Endodermal cell (in vitro differentiated cells): ENCODE data around the gene CBLB. TPM values are rescaled to one million over a fixed set of nuclear protein-coding genes. Genes with fewer than 3 reads are reported as not detected.

ENCODE experiments used
- DNase-seq: peaks from one replicate; pipeline ENCODE4 v3.0.0-alpha.2; 2017
- H3K27ac ChIP-seq: 2 replicates; pipeline ENCODE4 v1.5.1; 2013; ENCODE audit warnings: mild to moderate bottlenecking, low read depth, low read length, moderate library complexity
- H3K27me3 ChIP-seq: 2 replicates; pipeline ENCODE4 v1.6.1; 2013; ENCODE audit warnings: mild to moderate bottlenecking, low read length, moderate library complexity; ENCODE audit not compliant: insufficient read depth, control insufficient read depth, poor library complexity, severe bottlenecking
- H3K36me3 ChIP-seq: 2 replicates; pipeline ENCODE4 v1.7.0; 2013; ENCODE audit warnings: mild to moderate bottlenecking, low read length, moderate library complexity; ENCODE audit not compliant: control insufficient read depth, insufficient read depth
- H3K4me1 ChIP-seq: one replicate; pipeline ENCODE4 v1.7.0; 2013; ENCODE audit warnings: low read length; ENCODE audit not compliant: control insufficient read depth, insufficient read depth
- H3K4me3 ChIP-seq: 2 replicates; pipeline ENCODE4 v1.5.1; 2013; ENCODE audit warnings: mild to moderate bottlenecking, low read length, moderate library complexity
- H3K9ac ChIP-seq: 2 replicates; pipeline ENCODE4 v1.6.1; 2013; ENCODE audit warnings: mild to moderate bottlenecking, low read length, moderate library complexity; ENCODE audit not compliant: poor library complexity, severe bottlenecking; ENCODE audit errors: extremely low read depth
- H3K9me3 ChIP-seq: 2 replicates; pipeline ENCODE4 v1.6.1; 2013; ENCODE audit warnings: mild to moderate bottlenecking, low read length, moderate library complexity; ENCODE audit not compliant: control insufficient read depth
- H3K27ac Mint-ChIP-seq: 2 replicates; pipeline ENCODE4 v1.8.0; 2020; ENCODE audit warnings: mixed read lengths
- H3K27me3 Mint-ChIP-seq: 2 replicates; pipeline ENCODE4 v1.8.0; 2021; ENCODE audit warnings: mild to moderate bottlenecking, mixed read lengths; ENCODE audit not compliant: insufficient read depth
- H3K36me3 Mint-ChIP-seq: 2 replicates; pipeline ENCODE4 v1.8.0; 2020; ENCODE audit warnings: low read depth, mixed read lengths
- H3K4me1 Mint-ChIP-seq: 2 replicates; pipeline ENCODE4 v1.8.0; 2020; ENCODE audit warnings: mixed read lengths
- H3K4me3 Mint-ChIP-seq: 2 replicates; pipeline ENCODE4 v1.8.0; 2020; ENCODE audit warnings: mild to moderate bottlenecking, moderate library complexity, mixed read lengths
- H3K9me3 Mint-ChIP-seq: 2 replicates; pipeline ENCODE4 v1.8.0; 2020; ENCODE audit warnings: mild to moderate bottlenecking, mixed read lengths
- CTCF ChIP-seq: fragments of 200-600 bp; sonication (generic); conservative IDR thresholded peaks from 2 replicates; pipeline ENCODE4 v1.5.0; 2021; ENCODE audit warnings: antibody characterized with exemption, mild to moderate bottlenecking
- WGBS, 2 experiments: methylation state at CpG; one replicate each; pipeline versions ENCODE4 v1.1.5 to v1.1.7; 2013; ENCODE audit warnings: missing lambda C conversion rate in 2 of 2, mixed read lengths in 1 of 2; ENCODE audit not compliant: insufficient coverage in 1 of 2, insufficient read length in 1 of 2; 5-methylcytosine and 5-hydroxymethylcytosine counted together
- total RNA-seq, 2 donors: library from RNA; stranded (reverse); fragmentation: NEBNext Ultra II Directional in 1 of 2; extraction: Animal tissue kit (Norgen Biotek cat#: 25700) in 1 of 2; gene quantifications; 2 replicates in 1 of 2; 3 replicates in 1 of 2; pipeline ENCODE4 v1.2.1, GENCODE V29; 2021

The CBLB gene
- total RNA-seq, 2 donors from 2014 or later, result 45.4 to 60.5 TPM

GRCh38 chr3:105679951-105680350 is 188.9 kb downstream of the CBLB start:
- no peak overlapping the region for H3K27ac ChIP-seq
- no peak overlapping the region for H3K4me3 ChIP-seq
- Mint-ChIP-seq H3K4me1 (peaks cover 4% of the 10 kb centered on the region), H3K9me3 (no peaks in the 10 kb centered on the region), H3K27ac (no peak overlapping the region), H3K4me3 (no peak overlapping the region), H3K36me3 (peaks cover 69% of the 10 kb centered on the region), H3K27me3 (no peaks in the 10 kb centered on the region)
- no peaks in the 10 kb centered on the region for H3K9me3 ChIP-seq
- H3K4me1 ChIP-seq, result no peaks in the 10 kb centered on the region
- no peak for DNase-seq
- no peak overlapping the region for H3K9ac ChIP-seq
- 88 to 100% methylated on average over 1 to 2 of the region's 2 CpGs for WGBS, 2 experiments
- TF ChIP-seq CTCF, result no peak
- peaks cover 30% of the 10 kb centered on the region for H3K36me3 ChIP-seq
- H3K27me3 ChIP-seq, result no peaks in the 10 kb centered on the region

GRCh38 chr3:105678017-105678416 is 190.8 kb downstream of the CBLB start:
- no peak for TF ChIP-seq CTCF
- Histone ChIP-seq H3K4me1 (peaks cover 3% of the 10 kb centered on the region), H3K36me3 (peaks cover 30% of the 10 kb centered on the region), H3K9me3 (no peaks in the 10 kb centered on the region), H3K27ac (no peak overlapping the region), H3K9ac (no peak overlapping the region), H3K27me3 (no peaks in the 10 kb centered on the region), H3K4me3 (no peak overlapping the region)
- Mint-ChIP-seq H3K9me3 (no peaks in the 10 kb centered on the region), H3K4me3 (no peak overlapping the region), H3K27me3 (no peaks in the 10 kb centered on the region), H3K4me1 (peaks cover 12% of the 10 kb centered on the region), H3K36me3 (peaks cover 66% of the 10 kb centered on the region), H3K27ac (no peak overlapping the region)
- WGBS, 2 experiments, result 96 to 100% methylated on average over 1 to 3 of the region's 3 CpGs
- no peak for DNase-seq

GRCh38 chr3:105676621-105677300 is 192.1 kb downstream of the CBLB start:
- no peaks in the 10 kb centered on the region for H3K27me3 ChIP-seq
- no peak for DNase-seq
- H3K27me3 Mint-ChIP-seq, result no peaks in the 10 kb centered on the region
- H3K4me3 ChIP-seq, result no peak overlapping the region
- H3K9me3 Mint-ChIP-seq, result no peaks in the 10 kb centered on the region
- 90 to 96% methylated on average over 2 to 5 of the region's 5 CpGs for WGBS, 2 experiments
- H3K9ac ChIP-seq, result no peak overlapping the region
- H3K9me3 ChIP-seq, result peaks cover 6% of the 10 kb centered on the region
- TF ChIP-seq CTCF, result no peak
- H3K27ac ChIP-seq, result no peak overlapping the region
- peaks cover 27% of the 10 kb centered on the region for H3K36me3 ChIP-seq
- H3K4me3 Mint-ChIP-seq, result no peak overlapping the region
- H3K4me1 Mint-ChIP-seq, result peaks cover 12% of the 10 kb centered on the region
- peaks cover 63% of the 10 kb centered on the region for H3K36me3 Mint-ChIP-seq
- H3K4me1 ChIP-seq, result peaks cover 3% of the 10 kb centered on the region
- H3K27ac Mint-ChIP-seq, result no peak overlapping the region
